SK-N-SH (cell line): ENCODE data around the gene RPL7A. TPM values are rescaled to one million over a fixed set of nuclear protein-coding genes. Genes with fewer than 3 reads are reported as not detected.

ENCODE experiments used
- CTCF ChIA-PET: fragments of 300-600, 350-600 bp; formaldehyde crosslinking; extraction: SDS; loops from one replicate; lab custom pipeline; 2021; lab: Yijun Ruan, JAX
- POLR2A ChIA-PET: fragments of 350-600 bp; sonication (Branson Sonifier 250); formaldehyde crosslinking; extraction: SDS; loops from one replicate; lab custom pipeline; 2020; ENCODE audit warnings: antibody characterized with exemption, inconsistent platforms; lab: Yijun Ruan, JAX
- DNase-seq: peaks from one replicate; pipeline ENCODE4 v3.0.0; 2012
- H2AFZ ChIP-seq: fragments of 200-600 bp; sonication (generic); 2 replicates; pipeline ENCODE4 v1.8.1; 2016; ENCODE audit warnings: antibody characterized with exemption, mild to moderate bottlenecking, low read depth
- H3F3A ChIP-seq: fragments of 200-600 bp; sonication (generic); replicated peaks from 2 replicates; pipeline ENCODE3; 2016; ENCODE audit warnings: antibody characterized with exemption, mild to moderate bottlenecking; ENCODE audit not compliant: insufficient read depth
- H3K27ac ChIP-seq, 2 experiments: fragments of 200-500 bp in 1 of 2; fragments of 200-600 bp in 1 of 2; sonication (Bioruptor generic) in 1 of 2; sonication (generic), shearing (Covaris generic) in 1 of 2; 2 replicates each; pipeline versions ENCODE4 v1.5.1 to v1.6.1; 2014 to 2016; ENCODE audit warnings: low read depth in 2 of 2, inconsistent platforms in 1 of 2, low read length in 1 of 2, mild to moderate bottlenecking in 1 of 2, mixed read lengths in 1 of 2
- H3K27me3 ChIP-seq: fragments of 200-600 bp; sonication (generic), shearing (Covaris generic); 2 replicates; pipeline ENCODE4 v1.6.1; 2016; ENCODE audit warnings: mixed run types; ENCODE audit not compliant: insufficient read depth
- H3K36me3 ChIP-seq, 2 experiments: fragments of 200-500 bp in 1 of 2; fragments of 200-600 bp in 1 of 2; sonication (Bioruptor generic) in 1 of 2; sonication (generic) in 1 of 2; replicated peaks in 1 of 2; 2 replicates each; pipeline versions ENCODE3 to v1.5.1; 2014 to 2016; ENCODE audit warnings: low read length in 1 of 2, mild to moderate bottlenecking in 1 of 2; ENCODE audit not compliant: insufficient read depth in 2 of 2, control insufficient read depth in 1 of 2
- H3K4me1 ChIP-seq, 2 experiments: fragments of 200-500 bp in 1 of 2; fragments of 200-600 bp in 1 of 2; sonication (Bioruptor generic) in 1 of 2; sonication (generic), shearing (Covaris generic) in 1 of 2; 2 replicates each; pipeline versions ENCODE4 v1.5.1 to v1.6.1; 2014 to 2016; ENCODE audit warnings: low read depth in 1 of 2, low read length in 1 of 2, mixed run types in 1 of 2; ENCODE audit not compliant: insufficient read depth in 2 of 2, control insufficient read depth in 1 of 2
- H3K4me2 ChIP-seq: fragments of 200-600 bp; sonication (generic), shearing (Covaris generic); 2 replicates; pipeline ENCODE4 v1.6.1; 2017; ENCODE audit warnings: mixed run types
- H3K4me3 ChIP-seq, 2 experiments: fragments of 200-500 bp in 1 of 2; fragments of 200-600 bp in 1 of 2; sonication (Bioruptor generic) in 1 of 2; sonication (generic), shearing (Covaris generic) in 1 of 2; 2 replicates each; pipeline versions ENCODE4 v1.5.1 to v1.8.1; 2014 to 2016; ENCODE audit warnings: low read depth in 2 of 2, inconsistent platforms in 1 of 2, low read length in 1 of 2, mild to moderate bottlenecking in 1 of 2, mixed read lengths in 1 of 2, moderate library complexity in 1 of 2
- H3K79me2 ChIP-seq: fragments of 200-600 bp; sonication (generic); 2 replicates; pipeline ENCODE4 v1.8.1; 2017; ENCODE audit warnings: mild to moderate bottlenecking; ENCODE audit not compliant: insufficient read depth
- H3K9ac ChIP-seq: fragments of 200-600 bp; sonication (generic); 2 replicates; pipeline ENCODE4 v1.6.1; 2017; ENCODE audit warnings: mixed run types
- H3K9me2 ChIP-seq: fragments of 200-600 bp; sonication (generic); 2 replicates; pipeline ENCODE4 v1.6.1; 2017; ENCODE audit warnings: mixed run types
- H3K9me3 ChIP-seq: fragments of 200-600 bp; sonication (generic); 2 replicates; pipeline ENCODE4 v1.6.1; 2017; ENCODE audit warnings: mixed run types, mild to moderate bottlenecking, moderate library complexity
- H4K20me1 ChIP-seq: fragments of 200-600 bp; sonication (generic); 2 replicates; pipeline ENCODE4 v1.6.1; 2017; ENCODE audit warnings: mild to moderate bottlenecking, mixed run types; ENCODE audit not compliant: insufficient read depth
- CHD2 ChIP-seq: fragments of 150-350 bp; IDR thresholded peaks from 2 replicates; pipeline ENCODE4 v1.6.1; 2018; ENCODE audit warnings: low read length; ENCODE audit not compliant: partially characterized antibody
- ELF1 ChIP-seq: IDR thresholded peaks from 2 replicates; pipeline ENCODE4 v1.4.0; 2012
- EP300 ChIP-seq, 2 experiments: IDR thresholded peaks; 2 replicates each; pipeline versions ENCODE4 v1.4.0 to v1.6.1; 2012; ENCODE audit warnings: borderline replicate concordance in 1 of 2, low read depth in 1 of 2, low read length in 1 of 2
- FOXJ3 ChIP-seq: sonication (generic); formaldehyde crosslinking; IDR thresholded peaks from 2 replicates; pipeline ENCODE4 v1.5.1; 2020; ENCODE audit warnings: mild to moderate bottlenecking, missing genetic modification reagents
- FOXM1 ChIP-seq: IDR thresholded peaks from 2 replicates; pipeline ENCODE4 v1.4.0; 2012; ENCODE audit warnings: low read depth, mild to moderate bottlenecking
- GABPA ChIP-seq: IDR thresholded peaks from 2 replicates; pipeline ENCODE4 v1.4.0; 2012; ENCODE audit warnings: low read depth, mild to moderate bottlenecking
- JUND ChIP-seq: IDR thresholded peaks from 2 replicates; pipeline ENCODE4 v1.4.0; 2012
- MXI1 ChIP-seq: IDR thresholded peaks from 2 replicates; pipeline ENCODE4 v1.6.1; 2012; ENCODE audit warnings: mild to moderate bottlenecking, low read depth, low read length, improper control_type of control experiment
- NRF1 ChIP-seq: IDR thresholded peaks from 2 replicates; pipeline ENCODE4 v1.6.1; 2012; ENCODE audit warnings: low read depth, mild to moderate bottlenecking, low read length
- RXRA ChIP-seq: IDR thresholded peaks from 2 replicates; pipeline ENCODE4 v1.4.0; 2012; ENCODE audit warnings: low read depth, mild to moderate bottlenecking, borderline replicate concordance
- SIN3A ChIP-seq: IDR thresholded peaks from 2 replicates; pipeline ENCODE4 v1.6.1; 2012; ENCODE audit warnings: low read depth, mild to moderate bottlenecking, low read length, moderate library complexity, borderline replicate concordance
- TAF1 ChIP-seq: IDR thresholded peaks from 2 replicates; pipeline ENCODE4 v1.6.1; 2012; ENCODE audit warnings: low read depth, mild to moderate bottlenecking, low read length, moderate library complexity, borderline replicate concordance
- TCF12 ChIP-seq: IDR thresholded peaks from 2 replicates; pipeline ENCODE4 v1.4.0; 2012
- TEAD4 ChIP-seq: IDR thresholded peaks from 2 replicates; pipeline ENCODE4 v1.4.0; 2012; ENCODE audit warnings: mild to moderate bottlenecking, borderline replicate concordance; ENCODE audit not compliant: insufficient read depth
- WGBS: methylation state at CpG from one replicate; pipeline ENCODE4 v1.1.6; 2017; ENCODE audit warnings: low lambda C conversion rate; 5-methylcytosine and 5-hydroxymethylcytosine counted together
- polyA plus RNA-seq, 3 experiments: library from polyadenylated mRNA; depleted of rRNA; stranded (reverse); fragments of >200 nt; gene quantifications; 2 replicates each; pipeline ENCODE4 v1.2.3, GENCODE V29; 2012
- TF ChIP-seq, protein P1 (sequence below): IDR thresholded peaks from 2 replicates; pipeline ENCODE4 v1.4.0; 2012; ENCODE audit warnings: low read depth, borderline replicate concordance
- TF ChIP-seq, protein P2 (sequence below): IDR thresholded peaks from 2 replicates; pipeline ENCODE4 v1.4.0; 2012; ENCODE audit warnings: low read depth, borderline replicate concordance
- TF ChIP-seq, protein P3 (sequence below): IDR thresholded peaks from 2 replicates; pipeline ENCODE4 v1.4.0; 2012; ENCODE audit warnings: low read depth
- TF ChIP-seq, protein P4 (sequence below): IDR thresholded peaks from 2 replicates; pipeline ENCODE4 v1.6.1; 2012; ENCODE audit warnings: mild to moderate bottlenecking, low read depth, low read length, moderate library complexity

Gene RPL7A
- polyA plus RNA-seq, 1 of the 3 experiments (the other 2 are of a cell fraction) = 4,121 TPM

DNA sequence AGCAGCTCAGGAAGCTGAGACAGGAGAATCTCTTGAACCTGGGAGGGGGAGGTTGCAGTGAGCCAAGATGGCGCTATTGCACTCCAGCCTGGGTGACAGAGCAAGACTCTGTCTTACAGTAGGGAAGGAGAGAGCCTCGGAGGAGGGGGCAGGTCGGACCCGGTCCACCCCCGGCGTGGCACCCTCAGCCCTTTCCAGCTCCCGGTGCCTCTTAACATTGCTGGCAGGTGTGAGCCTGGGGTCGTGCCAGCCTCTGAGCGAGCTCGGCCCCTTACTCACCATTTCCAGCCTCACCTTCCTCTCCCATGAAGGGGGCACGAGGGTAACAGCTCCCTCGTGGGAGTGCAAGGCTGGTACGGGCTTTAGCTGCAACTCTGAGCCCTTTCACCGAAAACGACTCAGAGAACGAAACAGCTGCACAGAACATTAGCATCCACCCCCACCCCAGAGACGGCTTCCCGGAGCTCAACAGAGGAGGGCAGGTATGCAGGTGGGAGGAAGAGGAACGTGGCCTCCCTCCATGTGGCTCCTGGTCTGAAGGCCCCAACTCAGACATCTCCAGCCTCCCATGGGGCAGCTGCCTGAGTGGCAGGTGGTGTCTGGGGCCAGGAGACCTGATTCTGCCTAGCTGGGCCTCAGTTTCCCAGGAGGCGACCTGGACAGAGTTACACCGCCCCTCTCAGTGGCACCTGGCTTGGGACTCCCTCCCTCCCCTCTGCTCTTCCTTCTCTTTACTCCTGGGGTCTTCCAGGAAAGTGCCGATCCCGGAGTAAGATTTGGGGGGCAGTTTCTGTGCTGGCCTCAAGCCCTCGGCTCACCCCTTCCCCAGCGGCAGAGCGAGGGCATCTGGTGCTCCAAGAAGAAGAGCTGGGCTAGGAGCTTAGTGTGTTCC lies 44.5 kb upstream of the RPL7A start:
- no peaks in the 10 kb centered on the region for H3K9me2 ChIP-seq
- H3K79me2 ChIP-seq = no peaks in the 10 kb centered on the region
- WGBS = 64% methylated on average over 11 of the region's 26 CpGs
- H3K36me3 ChIP-seq = no peaks in the 10 kb centered on the region
- H4K20me1 ChIP-seq = no peaks in the 10 kb centered on the region
- CTCF ChIA-PET = no interaction called here
- no peaks in the 10 kb centered on the region for H3K9me3 ChIP-seq
- H3K9ac ChIP-seq = no peak overlapping the region
- TF ChIP-seq SIN3A = no peak
- TF ChIP-seq TAF1 = no peak
- TF ChIP-seq CHD2 = no peak
- no peak for TF ChIP-seq EP300 (IDR thresholded peaks at IDR 0.05; ENCODE audit: borderline replicate concordance in 1 of 2, low read depth in 1 of 2, low read length in 1 of 2)
- TF ChIP-seq, protein P1, sequence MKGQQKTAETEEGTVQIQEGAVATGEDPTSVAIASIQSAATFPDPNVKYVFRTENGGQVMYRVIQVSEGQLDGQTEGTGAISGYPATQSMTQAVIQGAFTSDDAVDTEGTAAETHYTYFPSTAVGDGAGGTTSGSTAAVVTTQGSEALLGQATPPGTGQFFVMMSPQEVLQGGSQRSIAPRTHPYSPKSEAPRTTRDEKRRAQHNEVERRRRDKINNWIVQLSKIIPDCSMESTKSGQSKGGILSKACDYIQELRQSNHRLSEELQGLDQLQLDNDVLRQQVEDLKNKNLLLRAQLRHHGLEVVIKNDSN = no peak
- no peak for TF ChIP-seq TCF12
- TF ChIP-seq FOXJ3 = no peak
- TF ChIP-seq, protein P2, sequence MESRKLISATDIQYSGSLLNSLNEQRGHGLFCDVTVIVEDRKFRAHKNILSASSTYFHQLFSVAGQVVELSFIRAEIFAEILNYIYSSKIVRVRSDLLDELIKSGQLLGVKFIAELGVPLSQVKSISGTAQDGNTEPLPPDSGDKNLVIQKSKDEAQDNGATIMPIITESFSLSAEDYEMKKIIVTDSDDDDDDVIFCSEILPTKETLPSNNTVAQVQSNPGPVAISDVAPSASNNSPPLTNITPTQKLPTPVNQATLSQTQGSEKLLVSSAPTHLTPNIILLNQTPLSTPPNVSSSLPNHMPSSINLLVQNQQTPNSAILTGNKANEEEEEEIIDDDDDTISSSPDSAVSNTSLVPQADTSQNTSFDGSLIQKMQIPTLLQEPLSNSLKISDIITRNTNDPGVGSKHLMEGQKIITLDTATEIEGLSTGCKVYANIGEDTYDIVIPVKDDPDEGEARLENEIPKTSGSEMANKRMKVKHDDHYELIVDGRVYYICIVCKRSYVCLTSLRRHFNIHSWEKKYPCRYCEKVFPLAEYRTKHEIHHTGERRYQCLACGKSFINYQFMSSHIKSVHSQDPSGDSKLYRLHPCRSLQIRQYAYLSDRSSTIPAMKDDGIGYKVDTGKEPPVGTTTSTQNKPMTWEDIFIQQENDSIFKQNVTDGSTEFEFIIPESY = no peak
- TF ChIP-seq RXRA = no peak
- no peak for TF ChIP-seq NRF1
- no peak for TF ChIP-seq MXI1
- no peak for TF ChIP-seq GABPA
- TF ChIP-seq, protein P3, sequence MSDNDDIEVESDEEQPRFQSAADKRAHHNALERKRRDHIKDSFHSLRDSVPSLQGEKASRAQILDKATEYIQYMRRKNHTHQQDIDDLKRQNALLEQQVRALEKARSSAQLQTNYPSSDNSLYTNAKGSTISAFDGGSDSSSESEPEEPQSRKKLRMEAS = no peak
- no peak for TF ChIP-seq TEAD4
- TF ChIP-seq, protein P4, sequence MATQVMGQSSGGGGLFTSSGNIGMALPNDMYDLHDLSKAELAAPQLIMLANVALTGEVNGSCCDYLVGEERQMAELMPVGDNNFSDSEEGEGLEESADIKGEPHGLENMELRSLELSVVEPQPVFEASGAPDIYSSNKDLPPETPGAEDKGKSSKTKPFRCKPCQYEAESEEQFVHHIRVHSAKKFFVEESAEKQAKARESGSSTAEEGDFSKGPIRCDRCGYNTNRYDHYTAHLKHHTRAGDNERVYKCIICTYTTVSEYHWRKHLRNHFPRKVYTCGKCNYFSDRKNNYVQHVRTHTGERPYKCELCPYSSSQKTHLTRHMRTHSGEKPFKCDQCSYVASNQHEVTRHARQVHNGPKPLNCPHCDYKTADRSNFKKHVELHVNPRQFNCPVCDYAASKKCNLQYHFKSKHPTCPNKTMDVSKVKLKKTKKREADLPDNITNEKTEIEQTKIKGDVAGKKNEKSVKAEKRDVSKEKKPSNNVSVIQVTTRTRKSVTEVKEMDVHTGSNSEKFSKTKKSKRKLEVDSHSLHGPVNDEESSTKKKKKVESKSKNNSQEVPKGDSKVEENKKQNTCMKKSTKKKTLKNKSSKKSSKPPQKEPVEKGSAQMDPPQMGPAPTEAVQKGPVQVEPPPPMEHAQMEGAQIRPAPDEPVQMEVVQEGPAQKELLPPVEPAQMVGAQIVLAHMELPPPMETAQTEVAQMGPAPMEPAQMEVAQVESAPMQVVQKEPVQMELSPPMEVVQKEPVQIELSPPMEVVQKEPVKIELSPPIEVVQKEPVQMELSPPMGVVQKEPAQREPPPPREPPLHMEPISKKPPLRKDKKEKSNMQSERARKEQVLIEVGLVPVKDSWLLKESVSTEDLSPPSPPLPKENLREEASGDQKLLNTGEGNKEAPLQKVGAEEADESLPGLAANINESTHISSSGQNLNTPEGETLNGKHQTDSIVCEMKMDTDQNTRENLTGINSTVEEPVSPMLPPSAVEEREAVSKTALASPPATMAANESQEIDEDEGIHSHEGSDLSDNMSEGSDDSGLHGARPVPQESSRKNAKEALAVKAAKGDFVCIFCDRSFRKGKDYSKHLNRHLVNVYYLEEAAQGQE = no peak
- TF ChIP-seq ELF1 = no peak
- no peak for TF ChIP-seq JUND
- TF ChIP-seq FOXM1 = no peak
- H3K4me1 ChIP-seq = no peaks in the 10 kb centered on the region
- H3K4me2 ChIP-seq = no peak overlapping the region
- no peaks in the 10 kb centered on the region for H3F3A ChIP-seq
- DNase-seq = no peak
- no peak overlapping the region for H3K4me3 ChIP-seq
- no peak overlapping the region for H3K27ac ChIP-seq
- POLR2A ChIA-PET = no interaction called here
- peaks cover 15% of the 10 kb centered on the region; the same call in 1 of the 2 replicates for H3K27me3 ChIP-seq
- H2AFZ ChIP-seq = no peak overlapping the region
